GM19351 (cell line): ENCODE results near the gene METTL6.
"Not testable (repeated sequence)": the region's sequence is repeated elsewhere in the genome, so short reads cannot be mapped to it uniquely, and the experiment has no call there.

ENCODE experiments used
- ATAC-seq: cut with Tn5 transposase; IDR thresholded peaks from one replicate; pipeline ENCODE4 v1.9.1; 2021; ENCODE audit warnings: mild to moderate bottlenecking, moderate library complexity; ENCODE audit not compliant: unreplicated experiment

METTL6 gene

GRCh38 chr3:15375461-15376000 lies 51.8 kb downstream of the METTL6 start:
- ATAC-seq = no peak

GRCh38 chr3:15372918-15373317 lies 54.4 kb downstream of the METTL6 start:
- ATAC-seq = no peak

- no peak for ATAC-seq
Observed at GRCh38 chr3:15368561-15369135, 58.7 kb downstream of the METTL6 start.

GRCh38 chr3:15367059-15367458 lies 60.3 kb downstream of the METTL6 start:
- ATAC-seq = no peak

- not testable (repeated sequence) for ATAC-seq
Observed at GRCh38 chr3:15364078-15364477, 63.3 kb downstream of the METTL6 start.

GRCh38 chr3:15361494-15362214 lies 65.7 kb downstream of the METTL6 start:
- ATAC-seq = peak; percentile 72

GRCh38 chr3:15360788-15361493 lies 66.4 kb downstream of the METTL6 start:
- ATAC-seq = no peak
